GM23248 (cell line): Measurements from ENCODE around the gene CIART. TPM values are rescaled to one million over a fixed set of nuclear protein-coding genes. Genes with fewer than 3 reads are reported as not detected.
A peak's percentile ranks its signal among the peaks of the same experiment; 100 is the strongest.

Source experiments
- DNase-seq: peaks from one replicate; pipeline ENCODE4 v3.0.0-alpha.2; 2015
- H2AFZ ChIP-seq: fragments of 200-600 bp; sonication (generic); 2 replicates; pipeline ENCODE4 v1.6.1; 2016; ENCODE audit warnings: antibody characterized with exemption
- H3F3A ChIP-seq: fragments of 200-600 bp; sonication (generic); 2 replicates; pipeline ENCODE4 v1.6.1; 2016; ENCODE audit warnings: mild to moderate bottlenecking, antibody characterized with exemption, mixed run types; ENCODE audit not compliant: insufficient read depth
- H3K27ac ChIP-seq: fragments of 200-600 bp; sonication (generic); 2 replicates; pipeline ENCODE4 v1.5.1; 2016; ENCODE audit warnings: mild to moderate bottlenecking
- H3K27me3 ChIP-seq: fragments of 200-600 bp; sonication (generic); replicated peaks from 2 replicates; pipeline ENCODE4 v1.6.1; 2016; ENCODE audit warnings: mild to moderate bottlenecking; ENCODE audit not compliant: insufficient read depth
- H3K36me3 ChIP-seq: fragments of 200-600 bp; sonication (generic); 2 replicates; pipeline ENCODE4 v1.6.1; 2016; ENCODE audit warnings: low read depth, mild to moderate bottlenecking
- H3K4me1 ChIP-seq: fragments of 200-600 bp; sonication (generic); 2 replicates; pipeline ENCODE4 v1.6.1; 2016; ENCODE audit warnings: mild to moderate bottlenecking; ENCODE audit not compliant: insufficient read depth
- H3K4me2 ChIP-seq: fragments of 200-600 bp; sonication (generic); one replicate; pipeline ENCODE4 v1.6.1; 2016; ENCODE audit warnings: mild to moderate bottlenecking; ENCODE audit not compliant: unreplicated experiment
- H3K4me3 ChIP-seq: fragments of 200-600 bp; sonication (generic); 2 replicates; pipeline ENCODE4 v1.5.1; 2016; ENCODE audit warnings: mild to moderate bottlenecking
- H3K79me2 ChIP-seq: fragments of 200-600 bp; sonication (generic); 2 replicates; pipeline ENCODE4 v1.6.1; 2016; ENCODE audit warnings: mild to moderate bottlenecking; ENCODE audit not compliant: insufficient read depth
- H3K9ac ChIP-seq: fragments of 200-600 bp; sonication (generic); 2 replicates; pipeline ENCODE4 v1.6.1; 2016; ENCODE audit warnings: mild to moderate bottlenecking
- H3K9me2 ChIP-seq: fragments of 200-600 bp; sonication (generic); 2 replicates; pipeline ENCODE4 v1.6.1; 2016; ENCODE audit warnings: mixed run types, mild to moderate bottlenecking, moderate library complexity; ENCODE audit not compliant: insufficient read depth
- H3K9me3 ChIP-seq: fragments of 200-600 bp; sonication (generic); one replicate; pipeline ENCODE4 v1.6.1; 2017; ENCODE audit warnings: low read depth
- H4K20me1 ChIP-seq: fragments of 200-600 bp; sonication (generic); 2 replicates; pipeline ENCODE4 v1.6.0; 2016; ENCODE audit not compliant: insufficient read depth
- EZH2 ChIP-seq: fragments of 200-600 bp; sonication (generic); IDR thresholded peaks from 2 replicates; pipeline ENCODE4 v1.6.1; 2018; ENCODE audit warnings: antibody characterized with exemption, mild to moderate bottlenecking; ENCODE audit not compliant: insufficient read depth, poor library complexity, severe bottlenecking
- EZH2phosphoT487 ChIP-seq: fragments of 200-600 bp; sonication (generic); IDR thresholded peaks from 2 replicates; pipeline ENCODE4 v1.6.1; 2018; ENCODE audit warnings: antibody characterized with exemption, moderate library complexity, mild to moderate bottlenecking, low read depth; ENCODE audit not compliant: insufficient read depth
- WGBS, 2 experiments: methylation state at CpG; one replicate each; pipeline ENCODE4 v1.1.6; 2015 to 2017; ENCODE audit warnings: low lambda C conversion rate in 2 of 2, low coverage in 1 of 2; ENCODE audit errors: missing lambda C conversion rate in 2 of 2; 5-methylcytosine and 5-hydroxymethylcytosine counted together
- in situ Hi-C: fragments of 300-500 bp; cut with MboI; formaldehyde crosslinking; loops from 2 replicates; pipeline ENCODE4 v1.15.0; 2020
- polyA plus RNA-seq: library from polyadenylated mRNA; unstranded; fragments of >200 nt; fragmentation: Nextera tagmentation; extraction: Ambion mirVana; gene quantifications from 2 replicates; pipeline ENCODE4 v1.2.1, GENCODE V29; 2016
- total RNA-seq: library from RNA; depleted of rRNA; stranded (reverse); fragments of >200 nt; shearing (Covaris generic); gene quantifications from 2 replicates; pipeline ENCODE4 v1.2.3, GENCODE V29; 2014

The CIART gene
- total and polyA plus RNA-seq, 2 experiments from 2014 or later = 1.8 to 6.7 TPM

GRCh38 chr1:150237746-150238145 lies 44.6 kb upstream of the CIART start:
- Histone ChIP-seq H3K4me1 (peaks cover 6% of the 10 kb centered on the region; the same call in 1 of the 2 replicates), H3K27ac (no peak overlapping the region), H3K79me2 (peaks cover 22% of the 10 kb centered on the region), H3K27me3 (no peaks in the 10 kb centered on the region), H3K9me2 (no peaks in the 10 kb centered on the region), H3K9me3 (no peaks in the 10 kb centered on the region), H3K36me3 (no peaks in the 10 kb centered on the region), H3K4me3 (no peak overlapping the region), H3K4me2 (no peak overlapping the region), H4K20me1 (no peaks in the 10 kb centered on the region), H2AFZ (no peak overlapping the region), H3F3A (peaks cover 10% of the 10 kb centered on the region), H3K9ac (no peak overlapping the region)
- 93% methylated on average over 21 of the region's 21 CpGs for WGBS, 2 experiments
- no peak for DNase-seq
- TF ChIP-seq EZH2phosphoT487 (no peak), EZH2 (no peak)
- in situ Hi-C loops = no loop called here

- no peaks in the 10 kb centered on the region for H3K9me2 ChIP-seq
- in situ Hi-C loops = no loop called here
- H3K4me2 ChIP-seq = no peak overlapping the region
- no peaks in the 10 kb centered on the region for H3K79me2 ChIP-seq
- TF ChIP-seq EZH2 = no peak
- no peak for TF ChIP-seq EZH2phosphoT487
- H3K9ac ChIP-seq = no peak overlapping the region
- no peaks in the 10 kb centered on the region for H3K9me3 ChIP-seq
- WGBS, 2 experiments = 88 to 96% methylated on average over 3 of the region's 3 CpGs
- no peak overlapping the region for H3K4me3 ChIP-seq
- no peaks in the 10 kb centered on the region for H4K20me1 ChIP-seq
- no peaks in the 10 kb centered on the region for H3K4me1 ChIP-seq
- H2AFZ ChIP-seq = no peak overlapping the region
- no peaks in the 10 kb centered on the region for H3K36me3 ChIP-seq
- no peak for DNase-seq
- H3F3A ChIP-seq = no peaks in the 10 kb centered on the region
- H3K27ac ChIP-seq = no peak overlapping the region
- no peaks in the 10 kb centered on the region for H3K27me3 ChIP-seq
Observed at GRCh38 chr1:150243003-150243402, 39.4 kb upstream of the CIART start.

DNA sequence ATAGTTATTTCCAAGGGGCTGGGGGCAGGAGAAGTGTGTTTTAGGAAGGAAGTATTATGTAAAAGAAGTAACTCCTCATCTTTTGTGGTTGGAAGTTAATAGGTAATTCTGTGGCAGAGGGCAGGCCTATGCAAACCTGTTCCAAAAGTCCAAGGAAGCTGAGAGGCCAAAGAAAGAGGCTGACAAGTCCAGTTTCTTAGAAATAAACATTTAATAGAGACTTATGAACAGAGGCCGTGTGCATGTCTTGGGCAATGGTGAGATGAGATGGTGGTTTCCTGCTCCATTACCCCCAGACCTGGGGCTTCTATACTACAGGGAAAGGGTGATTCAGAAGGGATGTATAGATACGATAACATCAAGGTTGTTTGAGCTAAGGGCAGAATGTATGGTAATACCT lies 32.4 kb upstream of the CIART start:
- Histone ChIP-seq H3K9ac (no peak overlapping the region), H3K9me2 (no peaks in the 10 kb centered on the region), H3K4me3 (no peak overlapping the region), H3K4me1 (no peaks in the 10 kb centered on the region), H4K20me1 (no peaks in the 10 kb centered on the region), H3K9me3 (no peaks in the 10 kb centered on the region), H3K27ac (no peak overlapping the region), H3K79me2 (no peaks in the 10 kb centered on the region), H2AFZ (no peak overlapping the region), H3K4me2 (no peak overlapping the region), H3F3A (peaks cover 2% of the 10 kb centered on the region), H3K27me3 (no peaks in the 10 kb centered on the region), H3K36me3 (no peaks in the 10 kb centered on the region)
- TF ChIP-seq EZH2phosphoT487 (no peak), EZH2 (no peak)
- 75 to 84% methylated on average over 2 of the region's 2 CpGs for WGBS, 2 experiments
- in situ Hi-C loops = no loop called here
- no peak for DNase-seq

GRCh38 chr1:150256198-150256553 lies 26.2 kb upstream of the CIART start:
- no peaks in the 10 kb centered on the region for H3K9me3 ChIP-seq
- peak overlapping the region; percentile 27; the same call in 1 of the 2 replicates for H3K27ac ChIP-seq
- no peaks in the 10 kb centered on the region for H3K9me2 ChIP-seq
- no peaks in the 10 kb centered on the region; the same call in none of the 2 replicates for H3K27me3 ChIP-seq
- peaks cover 11% of the 10 kb centered on the region for H3K4me1 ChIP-seq
- 0 to 3% methylated on average over 1 of the region's 1 CpG for WGBS, 2 experiments
- in situ Hi-C loops = no loop called here
- no peaks in the 10 kb centered on the region for H3K79me2 ChIP-seq
- peak overlapping the region; percentile 92 for H2AFZ ChIP-seq
- peaks cover 15% of the 10 kb centered on the region for H3F3A ChIP-seq
- no peaks in the 10 kb centered on the region for H4K20me1 ChIP-seq
- peak overlapping the region; percentile 63 for H3K4me3 ChIP-seq
- no peak for DNase-seq
- peak overlapping the region; percentile 82 for H3K4me2 ChIP-seq
- H3K9ac ChIP-seq = peak overlapping the region; percentile 64
- no peaks in the 10 kb centered on the region for H3K36me3 ChIP-seq
- no peak for TF ChIP-seq EZH2phosphoT487
- TF ChIP-seq EZH2 = no peak
